DOHH2 (cell line): ENCODE measurements around the gene CDK4.

Source experiments
- H3F3A ChIP-seq: fragments of 200-600 bp; sonication (generic), shearing (Covaris generic); 2 replicates; pipeline ENCODE4 v1.6.0; 2016; ENCODE audit warnings: antibody characterized with exemption, mild to moderate bottlenecking; ENCODE audit not compliant: control insufficient read depth, insufficient read depth
- H3K27ac ChIP-seq: fragments of 200-600 bp; sonication (generic); 2 replicates; pipeline ENCODE4 v1.5.1; 2014; ENCODE audit warnings: low read depth, mild to moderate bottlenecking, low read length, moderate library complexity
- H3K27me3 ChIP-seq: fragments of 200-600 bp; sonication (generic); 2 replicates; pipeline ENCODE4 v1.6.1; 2014; ENCODE audit warnings: mild to moderate bottlenecking, low read length, mixed read lengths; ENCODE audit not compliant: control insufficient read depth
- H3K36me3 ChIP-seq: fragments of 200-600 bp; sonication (generic); 2 replicates; pipeline ENCODE4 v1.6.1; 2014; ENCODE audit warnings: mild to moderate bottlenecking, low read length, moderate library complexity, mixed read lengths; ENCODE audit not compliant: control insufficient read depth
- H3K4me1 ChIP-seq: fragments of 200-600 bp; sonication (generic); 2 replicates; pipeline ENCODE4 v1.6.1; 2014; ENCODE audit warnings: mild to moderate bottlenecking, low read length, mixed read lengths; ENCODE audit not compliant: control insufficient read depth
- H3K4me2 ChIP-seq: fragments of 200-600 bp; sonication (generic); 2 replicates; pipeline ENCODE4 v1.6.0; 2014; ENCODE audit warnings: mild to moderate bottlenecking, low read length, moderate library complexity
- H3K4me3 ChIP-seq: fragments of 200-600 bp; sonication (generic); 2 replicates; pipeline ENCODE4 v1.5.1; 2014; ENCODE audit warnings: mild to moderate bottlenecking, low read length, mixed read lengths
- H3K79me2 ChIP-seq: fragments of 200-600 bp; sonication (generic); 2 replicates; pipeline ENCODE4 v1.6.1; 2014; ENCODE audit warnings: mild to moderate bottlenecking, low read length, mixed read lengths; ENCODE audit not compliant: control insufficient read depth
- H3K9me2 ChIP-seq: fragments of 200-600 bp; sonication (generic); replicated peaks from 2 replicates; pipeline ENCODE4 v1.6.1; 2014; ENCODE audit warnings: mild to moderate bottlenecking, low read length, mixed read lengths; ENCODE audit not compliant: control insufficient read depth
- H3K9me3 ChIP-seq: fragments of 200-600 bp; sonication (generic); 2 replicates; pipeline ENCODE4 v1.6.1; 2014; ENCODE audit warnings: antibody characterized with exemption, low read length, mixed read lengths; ENCODE audit not compliant: control insufficient read depth, insufficient read depth
- H4K20me1 ChIP-seq: fragments of 200-600 bp; sonication (generic); 2 replicates; pipeline ENCODE4 v1.6.0; 2014; ENCODE audit warnings: low read depth, mild to moderate bottlenecking, antibody characterized with exemption, low read length, moderate library complexity; ENCODE audit not compliant: control insufficient read depth, insufficient read depth
- CTCF ChIP-seq: fragments of 200-600 bp; sonication (generic); IDR thresholded peaks from one replicate; pipeline ENCODE4 v1.5.1; 2014; ENCODE audit warnings: antibody characterized with exemption, mild to moderate bottlenecking, low read depth, low read length; ENCODE audit not compliant: poor library complexity, severe bottlenecking
- EZH2phosphoT487 ChIP-seq: fragments of 200-600 bp; sonication (generic); IDR thresholded peaks from 2 replicates; pipeline ENCODE4 v1.6.1; 2017; ENCODE audit warnings: borderline replicate concordance, mild to moderate bottlenecking, antibody characterized with exemption, low read length, moderate library complexity, mixed read lengths

The CDK4 gene

GRCh38 chr12:57726884-57727757 lies 25.0 kb downstream of the CDK4 start:
- H3K27ac ChIP-seq = no peak overlapping the region
- no peak overlapping the region for H3K4me2 ChIP-seq
- H3K4me3 ChIP-seq = no peak overlapping the region
- H3K27me3 ChIP-seq = no peaks in the 10 kb centered on the region
- no peak for TF ChIP-seq EZH2phosphoT487
- TF ChIP-seq CTCF = no peak
- H3K9me2 ChIP-seq = no peaks in the 10 kb centered on the region
- no peaks in the 10 kb centered on the region for H3K9me3 ChIP-seq
- peaks cover 15% of the 10 kb centered on the region for H3K4me1 ChIP-seq
- peaks cover 35% of the 10 kb centered on the region for H3K36me3 ChIP-seq
- H3F3A ChIP-seq = peaks cover 11% of the 10 kb centered on the region; the same call in 1 of the 2 replicates
- no peaks in the 10 kb centered on the region for H4K20me1 ChIP-seq
- no peaks in the 10 kb centered on the region for H3K79me2 ChIP-seq

- Histone ChIP-seq H3K9me2 (no peaks in the 10 kb centered on the region), H3K4me3 (no peak overlapping the region), H3K79me2 (no peaks in the 10 kb centered on the region), H4K20me1 (no peaks in the 10 kb centered on the region), H3K36me3 (peaks cover 34% of the 10 kb centered on the region), H3K27me3 (no peaks in the 10 kb centered on the region), H3K4me2 (no peak overlapping the region), H3K27ac (no peak overlapping the region), H3K4me1 (peaks cover 15% of the 10 kb centered on the region), H3F3A (peaks cover 11% of the 10 kb centered on the region; the same call in 1 of the 2 replicates), H3K9me3 (no peaks in the 10 kb centered on the region)
- TF ChIP-seq CTCF (peak; percentile 44), EZH2phosphoT487 (no peak)
Measured at GRCh38 chr12:57726151-57726883, 25.8 kb downstream of the CDK4 start.

- peaks cover 11% of the 10 kb centered on the region; the same call in 1 of the 2 replicates for H3F3A ChIP-seq
- peaks cover 32% of the 10 kb centered on the region for H3K36me3 ChIP-seq
- no peaks in the 10 kb centered on the region for H3K9me2 ChIP-seq
- peaks cover 15% of the 10 kb centered on the region for H3K4me1 ChIP-seq
- no peaks in the 10 kb centered on the region for H3K9me3 ChIP-seq
- no peak overlapping the region for H3K27ac ChIP-seq
- H3K4me3 ChIP-seq = no peak overlapping the region
- H3K4me2 ChIP-seq = no peak overlapping the region
- H3K79me2 ChIP-seq = no peaks in the 10 kb centered on the region
- H4K20me1 ChIP-seq = no peaks in the 10 kb centered on the region
- H3K27me3 ChIP-seq = no peaks in the 10 kb centered on the region
- TF ChIP-seq EZH2phosphoT487 = no peak
- no peak for TF ChIP-seq CTCF
Measured at GRCh38 chr12:57725851-57726150, 26.3 kb downstream of the CDK4 start.
